Head of caudate nucleus (tissue), 42 donors: Measurements from ENCODE around the gene TPO.
"Not testable (repeated sequence)": the region's sequence is repeated elsewhere in the genome, so short reads cannot be mapped to it uniquely, and the experiment has no call there.

ENCODE experiments used
- DNase-seq, 42 donors: peaks; one replicate each; pipeline versions ENCODE4 v3.0.0 to v3.0.0-alpha.2; 2020 to 2021; ENCODE audit warnings: mixed read lengths in 7 of 42
- intact Hi-C: fragments of 100-400 bp; cut with DNase I; formaldehyde crosslinking; loops from one replicate; pipeline ENCODE4 v1.15.0; 2022

The TPO gene

GRCh38 chr2:1478311-1479305 lies 65.3 kb downstream of the TPO start:
- intact Hi-C loops = no loop called here
- DNase-seq = peak in 8 of 42 donors; percentile 9 to 41 (median 22)

- DNase-seq = peak in 2 of 42 donors; percentile 7 to 31
- intact Hi-C loops = no loop called here
Observed at GRCh38 chr2:1479346-1479745, 66.1 kb downstream of the TPO start.

GRCh38 chr2:1480671-1481076 lies 67.4 kb downstream of the TPO start:
- DNase-seq = peak in 4 of 42 donors; percentile 9 to 33 (median 14)
- intact Hi-C loops = no loop called here

- peak in 2 of 42 donors; percentile 15 to 20 for DNase-seq
Observed at GRCh38 chr2:1481406-1482252, 68.4 kb downstream of the TPO start.

GRCh38 chr2:1482253-1482675 lies 69.0 kb downstream of the TPO start:
- intact Hi-C loops = no loop called here
- DNase-seq = peak in 3 of 42 donors; percentile 8 to 32 (median 22)

More at GRCh38 chr2:1481406-1482252, 68.4 kb downstream of the TPO start:
- intact Hi-C loops = no loop called here

GRCh38 chr2:1482981-1483380 lies 69.7 kb downstream of the TPO start:
- intact Hi-C loops = no loop called here

GRCh38 chr2:1483551-1483950 lies 70.3 kb downstream of the TPO start:
- intact Hi-C loops = no loop called here
- DNase-seq = peak in 6 of 42 donors; percentile 5 to 22 (median 13)

More at GRCh38 chr2:1482981-1483380, 69.7 kb downstream of the TPO start:
- peak in 4 of 42 donors; percentile 1 to 28 (median 14) for DNase-seq

GRCh38 chr2:1484131-1484884 lies 71.0 kb downstream of the TPO start:
- peak in 9 of 42 donors; percentile 6 to 30 (median 14) for DNase-seq
- intact Hi-C loops = no loop called here

GRCh38 chr2:1486670-1487069 lies 73.4 kb downstream of the TPO start:
- intact Hi-C loops = no loop called here
- DNase-seq = peak in 4 of 42 donors; percentile 4 to 26 (median 16)

- peak in 8 of 42 donors; percentile 4 to 38 (median 24) for DNase-seq
- intact Hi-C loops = no loop called here
Observed at GRCh38 chr2:1487758-1488157, 74.5 kb downstream of the TPO start.

GRCh38 chr2:1488181-1488671 lies 75.0 kb downstream of the TPO start:
- intact Hi-C loops = no loop called here
- DNase-seq = peak in 7 of 42 donors; percentile 0 to 27 (median 20)

- DNase-seq = peak in 3 of 42 donors; percentile 0 to 25 (median 13)
- intact Hi-C loops = no loop called here
Observed at GRCh38 chr2:1488851-1489250, 75.6 kb downstream of the TPO start.

GRCh38 chr2:1489486-1489885 lies 76.2 kb downstream of the TPO start:
- DNase-seq = peak in 5 of 42 donors; percentile 1 to 31 (median 6)
- intact Hi-C loops = no loop called here

GRCh38 chr2:1490381-1490780 lies 77.1 kb downstream of the TPO start:
- DNase-seq = peak in 10 of 42 donors; percentile 2 to 34 (median 10)
- intact Hi-C loops = not testable (repeated sequence)

GRCh38 chr2:1491751-1492150 lies 78.5 kb downstream of the TPO start:
- intact Hi-C loops = no loop called here
- peak in 12 of 42 donors; percentile 5 to 32 (median 22) for DNase-seq

- peak in 5 of 42 donors; percentile 2 to 27 (median 19) for DNase-seq
- intact Hi-C loops = not testable (repeated sequence)
Observed at GRCh38 chr2:1492231-1492630, 79.0 kb downstream of the TPO start.

- DNase-seq = peak in 11 of 42 donors; percentile 2 to 35 (median 15)
Observed at GRCh38 chr2:1492711-1493430, 79.6 kb downstream of the TPO start.

More at GRCh38 chr2:1492711-1493430, 79.6 kb downstream of the TPO start:
- intact Hi-C loops = no loop called here
